Ascending aorta (tissue), 2 donors: Measurements from ENCODE around the gene TPRG1. TPM values are rescaled to one million over a fixed set of nuclear protein-coding genes. Genes with fewer than 3 reads are reported as not detected.

Source experiments
- DNase-seq, 2 donors: peaks; one replicate each; pipeline ENCODE4 v3.0.0-alpha.2; 2019; ENCODE audit warnings: low spot score in 2 of 2
- H3K27ac ChIP-seq, 2 donors: fragments of 200-600 bp; sonication (generic); one replicate each; pipeline ENCODE4 v1.5.1; 2016 to 2017; ENCODE audit warnings: mild to moderate bottlenecking in 1 of 2
- H3K27me3 ChIP-seq: fragments of 200-600 bp; sonication (generic); one replicate; pipeline ENCODE4 v1.5.1; 2017
- H3K36me3 ChIP-seq, 2 donors: fragments of 200-600 bp; sonication (generic); one replicate each; pipeline ENCODE4 v1.5.1; 2016
- H3K4me1 ChIP-seq, 2 donors: fragments of 200-600 bp; sonication (generic); one replicate each; pipeline ENCODE4 v1.5.1; 2016 to 2017; ENCODE audit warnings: mild to moderate bottlenecking in 1 of 2
- H3K4me3 ChIP-seq, 2 donors: fragments of 200-600 bp; sonication (generic); one replicate each; pipeline ENCODE4 v1.5.1; 2016 to 2017; ENCODE audit warnings: mild to moderate bottlenecking in 1 of 2
- H3K9me3 ChIP-seq, 2 donors: fragments of 200-600 bp; sonication (generic); one replicate each; pipeline ENCODE4 v1.5.1; 2016
- CTCF ChIP-seq, 3 experiments: fragments of 200-600 bp in 2 of 3; fragments of 450-650 bp in 1 of 3; sonication (generic) in 2 of 3; IDR thresholded peaks; one replicate each; pipeline ENCODE4 v1.5.1; 2016 to 2019; ENCODE audit warnings: antibody characterized with exemption in 3 of 3, mild to moderate bottlenecking in 1 of 3, moderate library complexity in 1 of 3
- intact Hi-C: fragments of 100-400 bp; cut with DNase I; formaldehyde crosslinking; loops from one replicate; pipeline ENCODE4 v1.15.1; 2023
- total RNA-seq: library from RNA; depleted of rRNA; stranded (reverse); fragments of >200 nt; gene quantifications from one replicate; pipeline ENCODE4 v1.1.0, GENCODE V29; 2016

TPRG1 gene
- total RNA-seq, 1 donor from 2014 or later: 6.4 TPM

- H3K4me3 ChIP-seq: no peak overlapping the region
- no peak for DNase-seq
- H3K9me3 ChIP-seq: no peaks in the 10 kb centered on the region
- H3K27me3 ChIP-seq: no peaks in the 10 kb centered on the region
- no peaks in the 10 kb centered on the region for H3K4me1 ChIP-seq
- no peak for TF ChIP-seq CTCF (IDR thresholded peaks at IDR 0.05)
- intact Hi-C loops: no loop called here
- no peaks in the 10 kb centered on the region for H3K36me3 ChIP-seq
- no peak overlapping the region for H3K27ac ChIP-seq
Measured at GRCh38 chr3:189210251-189210770, 38.5 kb downstream of the TPRG1 start.

- Histone ChIP-seq H3K4me3 (no peak overlapping the region), H3K27ac (no peak overlapping the region), H3K36me3 (no peaks in the 10 kb centered on the region), H3K4me1 (no peaks in the 10 kb centered on the region), H3K27me3 (no peaks in the 10 kb centered on the region), H3K9me3 (no peaks in the 10 kb centered on the region)
- no peak for TF ChIP-seq CTCF (IDR thresholded peaks at IDR 0.05)
- DNase-seq: no peak
- intact Hi-C loops: no loop called here
Measured at GRCh38 chr3:189212681-189213080, 40.9 kb downstream of the TPRG1 start.

GRCh38 chr3:189214651-189215050, 42.9 kb downstream of the TPRG1 start:
- intact Hi-C loops: no loop called here

GRCh38 chr3:189222927-189223636, 51.3 kb downstream of the TPRG1 start:
- Histone ChIP-seq H3K36me3 (no peaks in the 10 kb centered on the region), H3K27ac (no peak overlapping the region), H3K9me3 (no peaks in the 10 kb centered on the region), H3K4me1 (no peaks in the 10 kb centered on the region), H3K4me3 (no peak overlapping the region), H3K27me3 (no peaks in the 10 kb centered on the region)
- intact Hi-C loops: no loop called here
- DNase-seq: no peak
- TF ChIP-seq CTCF (IDR thresholded peaks at IDR 0.05): no peak

More at GRCh38 chr3:189214651-189215050, 42.9 kb downstream of the TPRG1 start:
- Histone ChIP-seq H3K27me3 (no peaks in the 10 kb centered on the region), H3K27ac (no peak overlapping the region), H3K36me3 (no peaks in the 10 kb centered on the region), H3K9me3 (no peaks in the 10 kb centered on the region), H3K4me3 (no peak overlapping the region), H3K4me1 (no peaks in the 10 kb centered on the region)
- DNase-seq: no peak
- no peak for TF ChIP-seq CTCF (IDR thresholded peaks at IDR 0.05)

- no peak for DNase-seq
- Histone ChIP-seq H3K4me1 (no peaks in the 10 kb centered on the region), H3K27ac (no peak overlapping the region)
Measured at GRCh38 chr3:189225431-189225830, 53.7 kb downstream of the TPRG1 start.

More at GRCh38 chr3:189225431-189225830, 53.7 kb downstream of the TPRG1 start:
- no peak for TF ChIP-seq CTCF (IDR thresholded peaks at IDR 0.05)
- Histone ChIP-seq H3K9me3 (no peaks in the 10 kb centered on the region), H3K36me3 (no peaks in the 10 kb centered on the region), H3K4me3 (no peak overlapping the region), H3K27me3 (no peaks in the 10 kb centered on the region)
- intact Hi-C loops: no loop called here
